ENCODE measurements around the gene IL4R. TPM values are rescaled to one million over a fixed set of nuclear protein-coding genes. Genes with fewer than 3 reads are reported as not detected.

Gene IL4R
- total and polyA plus RNA-seq, 2 of the 8 experiments (the other 6 are each of a cell fraction or from before 2014, with no cell fraction given), result 29.1 to 29.4 TPM

DNA sequence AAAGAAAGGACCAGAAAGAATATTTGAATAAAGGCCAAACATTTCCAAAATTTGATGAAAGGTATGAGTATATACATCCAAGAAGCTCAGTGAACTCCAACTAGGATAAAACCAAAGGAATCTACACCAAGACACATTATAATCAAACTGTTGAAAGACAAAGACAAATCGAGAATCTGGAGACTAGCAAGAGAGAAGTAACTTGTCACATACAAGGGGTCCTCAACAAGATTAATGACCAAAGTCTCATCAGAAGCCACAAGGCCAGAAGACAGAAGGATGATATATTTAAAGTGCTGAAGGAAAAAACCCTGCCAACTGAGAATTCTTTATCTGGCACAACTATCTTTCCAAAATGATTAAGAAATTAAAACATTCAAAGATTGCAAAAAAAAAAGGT, 78.9 kb downstream of the IL4R start:
- CTCF ChIA-PET (ENCODE audit: partially characterized antibody), result interaction anchor here (1.0 kb wide), 1 partner anchor 158 kb away, joined by 3 read pairs; no protein-coding TSS in a partner anchor
- Histone ChIP-seq H3K9me3 (ENCODE audit: insufficient read depth in 2 of 2, low read depth in 1 of 2, low read length in 1 of 2) (peaks cover 0 to 3% of the 10 kb centered on the region in 2 experiments; a peak in 2 of 4 replicates), H3K4me3 (ENCODE audit: extremely low read depth in 1 of 4, insufficient read depth in 2 of 4, low read depth in 3 of 4, low read length in 4 of 4) (no peak overlapping the region), H3K27ac (ENCODE audit: low read depth, low read length) (no peak overlapping the region), H3K36me3 (ENCODE audit: control insufficient read depth in 2 of 4, insufficient read depth in 4 of 4, low read length in 3 of 4) (no peaks in the 10 kb centered on the region), H3K14ac (ENCODE audit: insufficient read length) (no peak overlapping the region), H3K79me1 (ENCODE audit: low read depth, low read length) (no peaks in the 10 kb centered on the region), H2AK5ac (ENCODE audit: low read depth, low read length) (no peak overlapping the region), H4K8ac (ENCODE audit: extremely low read depth, insufficient read depth, low read length) (no peak overlapping the region), H3K79me2 (ENCODE audit: control insufficient read depth in 1 of 2, insufficient read depth in 2 of 2, low read length in 2 of 2) (no peaks in the 10 kb centered on the region), H4K20me1 (replicated peaks in 1 of 2; ENCODE audit: control insufficient read depth in 1 of 2, insufficient read depth in 2 of 2, low read length in 2 of 2) (no peaks in the 10 kb centered on the region), H3K4ac (replicated peaks; ENCODE audit: insufficient read length, low read depth, low read length) (no peak overlapping the region), H3K4me2 (ENCODE audit: insufficient read depth in 1 of 2, low read depth in 2 of 2, low read length in 2 of 2) (no peak overlapping the region), H2BK12ac (ENCODE audit: low read depth, low read length) (no peak overlapping the region), H3K9ac (replicated peaks in 1 of 4; ENCODE audit: extremely low read depth in 1 of 4, low read depth in 3 of 4, low read length in 3 of 4) (no peak overlapping the region), H3K23me2 (ENCODE audit: low read depth, low read length) (no peaks in the 10 kb centered on the region), H3K4me1 (replicated peaks in 1 of 4; ENCODE audit: control insufficient read depth in 3 of 4, insufficient read depth in 4 of 4, low read length in 3 of 4) (no peaks in the 10 kb centered on the region), H2BK15ac (ENCODE audit: low read length) (no peak overlapping the region), H2AFZ (ENCODE audit: low read length) (no peak overlapping the region), H3K27me3 (replicated peaks in 1 of 4; ENCODE audit: control insufficient read depth in 3 of 4, extremely low read depth in 1 of 4, insufficient read depth in 3 of 4, low read length in 3 of 4) (no peaks in the 10 kb centered on the region), H4K91ac (replicated peaks; ENCODE audit: insufficient read length, low read length) (no peak overlapping the region), H3K56ac (replicated peaks; ENCODE audit: insufficient read length, low read depth, low read length) (no peak overlapping the region), H2BK5ac (ENCODE audit: low read depth, low read length) (no peak overlapping the region), H3K18ac (ENCODE audit: extremely low read depth, low read length) (no peak overlapping the region), H3K23ac (ENCODE audit: insufficient read length) (no peak overlapping the region), H4K5ac (ENCODE audit: insufficient read length, low read depth, low read length) (no peak overlapping the region), H2BK120ac (replicated peaks; ENCODE audit: low read depth, low read length) (no peak overlapping the region), H2BK20ac (ENCODE audit: low read length) (no peak overlapping the region)
- FAIRE-seq (no peak), DNase-seq (ENCODE audit: low read depth in 1 of 2, low spot score in 2 of 2) (no peak)
- POLR2A ChIA-PET (ENCODE audit: partially characterized antibody), result no interaction called here
- 71% methylated on average over 1 of the region's 1 CpG; no CpG with 5 or more reads in 1 of the 2 experiments for WGBS, 2 experiments (ENCODE audit: extremely low coverage in 1 of 2, insufficient coverage in 1 of 2, insufficient read length in 1 of 2, insufficient replicate concordance in 2 of 2, low coverage in 1 of 2, low lambda C conversion rate in 2 of 2, missing lambda C conversion rate in 1 of 2)
- no peak for TF ChIP-seq FOSL1 (IDR thresholded peaks at IDR 0.05; ENCODE audit: insufficient read depth, low read depth, low read length)
- no peak for TF ChIP-seq PHF8 (conservative IDR thresholded peaks at IDR 0.05; ENCODE audit: low read depth, low read length)
- TF ChIP-seq, protein P1, sequence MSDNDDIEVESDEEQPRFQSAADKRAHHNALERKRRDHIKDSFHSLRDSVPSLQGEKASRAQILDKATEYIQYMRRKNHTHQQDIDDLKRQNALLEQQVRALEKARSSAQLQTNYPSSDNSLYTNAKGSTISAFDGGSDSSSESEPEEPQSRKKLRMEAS (IDR thresholded peaks at IDR 0.05), result no peak

Measured in H1 (cell line).